NOMO-1 treated with dmso at 0.1 percent for 144 hours (cell line): ENCODE data around the gene TINAGL1.

Source experiments
- DNase-seq: peaks from one replicate; lab custom pipeline; 2025; ENCODE audit not compliant: unreplicated experiment; lab: John Stamatoyannopoulos, UW

The TINAGL1 gene, protein sequence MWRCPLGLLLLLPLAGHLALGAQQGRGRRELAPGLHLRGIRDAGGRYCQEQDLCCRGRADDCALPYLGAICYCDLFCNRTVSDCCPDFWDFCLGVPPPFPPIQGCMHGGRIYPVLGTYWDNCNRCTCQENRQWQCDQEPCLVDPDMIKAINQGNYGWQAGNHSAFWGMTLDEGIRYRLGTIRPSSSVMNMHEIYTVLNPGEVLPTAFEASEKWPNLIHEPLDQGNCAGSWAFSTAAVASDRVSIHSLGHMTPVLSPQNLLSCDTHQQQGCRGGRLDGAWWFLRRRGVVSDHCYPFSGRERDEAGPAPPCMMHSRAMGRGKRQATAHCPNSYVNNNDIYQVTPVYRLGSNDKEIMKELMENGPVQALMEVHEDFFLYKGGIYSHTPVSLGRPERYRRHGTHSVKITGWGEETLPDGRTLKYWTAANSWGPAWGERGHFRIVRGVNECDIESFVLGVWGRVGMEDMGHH

DNA sequence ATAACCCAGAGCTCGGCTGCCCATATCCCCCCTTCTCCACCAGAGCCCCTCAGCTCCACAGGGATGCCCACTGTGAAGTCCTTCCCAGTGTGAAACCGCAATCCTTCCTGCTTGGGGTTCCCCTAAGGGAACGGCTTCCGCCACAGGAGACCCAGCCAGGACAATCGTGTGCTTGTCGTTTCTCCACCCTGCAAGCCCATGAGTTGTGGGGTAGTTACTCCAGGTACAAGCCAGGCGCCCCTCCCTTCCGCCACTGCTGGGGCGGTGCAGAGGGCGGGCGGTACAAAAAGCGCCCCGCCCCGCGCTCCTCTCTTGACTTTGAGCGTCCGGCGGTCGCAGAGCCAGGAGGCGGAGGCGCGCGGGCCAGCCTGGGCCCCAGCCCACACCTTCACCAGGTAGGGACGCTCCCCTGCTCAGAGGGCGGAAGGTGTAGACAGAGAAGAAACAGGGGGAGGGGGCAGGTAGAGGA lies at the start of gene TINAGL1:
TSS of gene TINAGL1 (plus strand) at position 315 of the 469 bp plus-strand sequence. CDS start 634 bp downstream, outside the sequence.
- DNase-seq, result peak; percentile 9

DNA sequence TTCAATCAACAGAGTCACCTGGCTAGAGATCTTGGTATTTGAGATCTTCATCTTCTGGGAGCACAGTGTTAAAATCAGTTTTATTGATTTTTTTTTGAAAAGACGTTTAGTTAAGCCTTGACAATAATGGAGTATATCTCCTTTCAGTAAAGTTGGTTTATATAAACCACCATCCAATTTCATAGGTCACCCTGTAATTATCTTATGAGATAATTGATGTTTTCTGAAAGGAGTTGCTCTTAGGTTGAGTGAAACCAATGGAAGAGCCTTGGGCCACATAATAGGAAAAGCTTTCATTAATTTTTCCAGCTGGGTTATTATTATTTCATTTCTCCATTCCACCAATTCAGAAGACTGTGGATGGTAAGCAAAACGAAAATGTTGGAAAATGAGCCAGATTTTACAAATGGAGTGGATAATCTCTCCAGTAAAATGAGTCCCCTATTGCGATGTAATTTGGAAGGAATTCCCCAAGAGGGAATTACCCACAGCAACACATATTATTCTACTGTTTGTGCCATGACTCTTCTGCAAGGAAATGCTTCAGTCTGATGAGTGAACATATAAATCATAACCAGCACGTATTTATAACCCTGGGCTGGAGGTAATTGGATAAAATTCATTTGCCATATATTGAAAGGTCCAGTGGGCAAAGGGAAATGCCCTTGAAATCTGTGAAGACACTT lies 46.2 kb upstream of the TINAGL1 start:
- no peak for DNase-seq

DNA sequence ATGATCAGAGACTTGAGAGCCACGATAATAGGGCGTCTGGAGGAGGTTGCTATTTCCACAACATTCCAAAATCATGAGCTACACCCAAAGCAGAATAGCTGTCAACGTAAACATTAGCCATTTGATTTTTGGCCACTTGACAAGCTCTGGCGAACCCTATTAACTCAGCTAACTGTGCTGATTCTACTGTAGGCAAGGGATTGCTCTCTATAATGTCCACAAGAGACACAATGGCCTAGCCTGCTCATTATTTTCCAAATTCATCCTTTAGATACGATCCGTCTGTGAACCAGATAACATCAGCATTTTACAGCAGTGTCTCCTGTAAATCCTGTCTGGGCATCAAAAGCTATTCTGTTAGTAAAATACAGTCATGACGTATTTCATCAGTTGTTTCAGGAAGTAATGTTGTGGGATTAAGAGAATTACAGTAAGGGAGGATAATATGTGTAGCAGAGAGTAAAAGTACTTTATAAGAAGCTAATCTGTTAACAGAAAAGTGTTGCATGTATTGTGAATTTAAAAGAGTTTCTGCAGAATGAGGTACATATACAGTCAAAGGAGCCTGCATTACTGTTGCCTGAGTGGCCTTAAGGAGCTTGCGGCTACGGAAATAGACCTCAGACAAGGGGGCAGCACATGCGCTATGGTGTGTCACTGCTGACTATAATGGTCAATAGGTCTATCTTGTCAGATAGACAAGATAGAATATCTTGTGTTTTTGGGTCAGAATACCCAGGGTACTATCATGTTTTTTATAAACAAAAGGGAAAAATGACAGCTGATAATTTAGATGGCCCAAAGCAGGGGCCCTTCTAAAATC lies 44.9 kb upstream of the TINAGL1 start:
- no peak for DNase-seq

DNA sequence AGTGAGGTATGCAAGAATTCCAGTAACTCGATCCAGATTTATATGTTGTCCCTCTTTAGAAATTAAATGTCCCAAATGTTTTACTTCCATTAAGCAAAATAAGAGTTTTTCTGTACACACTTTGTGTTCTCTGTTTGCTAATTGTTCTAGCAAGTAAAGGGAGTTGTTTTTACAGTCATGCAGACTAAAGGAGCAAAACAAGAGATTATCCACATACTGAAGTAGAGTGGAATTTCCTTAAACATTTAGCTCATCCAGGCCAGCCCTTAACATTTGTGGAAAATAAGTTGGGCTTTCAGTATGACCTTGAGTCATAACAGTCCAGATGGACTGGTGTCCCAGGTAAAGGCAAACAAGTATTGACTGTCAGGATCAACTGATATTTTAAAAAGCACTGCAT lies 44.1 kb upstream of the TINAGL1 start:
- DNase-seq, result no peak

DNA sequence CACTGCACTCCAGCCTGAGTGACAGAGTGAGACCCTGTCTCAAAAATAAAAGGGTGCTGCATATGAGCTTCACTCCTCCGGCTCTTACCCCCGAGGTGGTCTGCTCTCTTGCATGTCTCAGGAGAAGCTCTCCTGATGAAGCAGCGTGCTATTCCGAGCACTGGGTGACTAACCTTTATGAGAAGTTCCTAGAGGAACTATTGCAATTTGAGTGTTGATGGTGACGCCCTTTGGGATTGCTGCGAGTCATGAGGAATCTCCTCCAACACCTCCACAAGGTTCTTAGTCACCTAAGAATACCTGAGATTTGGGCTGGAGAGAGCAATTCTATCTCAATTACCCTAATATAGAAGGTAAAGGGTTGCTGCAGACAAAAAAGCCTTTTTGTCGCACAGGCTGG lies 40.8 kb upstream of the TINAGL1 start:
- DNase-seq, result no peak

DNA sequence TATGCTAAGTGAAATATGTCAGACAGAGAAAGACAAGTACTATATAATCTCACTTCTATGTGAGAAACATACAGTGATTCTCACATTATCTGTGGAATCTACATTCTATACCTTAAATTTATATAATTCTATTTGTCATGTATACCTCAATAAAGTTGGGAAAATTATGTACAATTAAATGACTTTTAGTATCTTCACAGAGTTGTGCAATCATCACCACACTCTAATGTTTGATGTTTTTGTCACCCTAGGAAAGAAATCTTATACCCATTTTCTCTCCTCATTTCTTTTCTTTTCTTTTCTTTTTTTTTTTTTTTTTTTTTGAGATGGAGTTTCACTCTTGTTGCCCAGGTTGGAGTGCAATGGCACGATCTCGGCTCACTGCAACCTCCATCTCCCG lies 37.0 kb upstream of the TINAGL1 start:
- no peak for DNase-seq

DNA sequence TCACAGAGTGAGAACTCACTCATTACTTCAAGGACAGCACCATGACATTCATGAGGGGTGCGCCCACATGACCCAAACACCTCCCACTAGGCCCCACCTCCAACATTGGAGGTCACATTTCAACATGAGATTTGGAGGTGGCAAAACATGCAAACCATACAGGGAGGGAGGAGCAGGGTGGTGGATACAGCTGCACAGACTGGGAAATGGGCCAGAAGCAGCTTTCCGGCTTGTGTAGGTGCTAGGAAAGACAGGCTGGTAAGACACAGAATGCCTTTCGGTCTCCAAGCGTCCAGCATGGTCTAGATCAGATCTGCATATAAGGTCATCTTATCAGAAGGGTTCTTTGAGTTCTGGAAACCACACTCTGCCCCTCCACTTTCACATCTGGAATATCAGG lies 35.1 kb upstream of the TINAGL1 start:
- no peak for DNase-seq

DNA sequence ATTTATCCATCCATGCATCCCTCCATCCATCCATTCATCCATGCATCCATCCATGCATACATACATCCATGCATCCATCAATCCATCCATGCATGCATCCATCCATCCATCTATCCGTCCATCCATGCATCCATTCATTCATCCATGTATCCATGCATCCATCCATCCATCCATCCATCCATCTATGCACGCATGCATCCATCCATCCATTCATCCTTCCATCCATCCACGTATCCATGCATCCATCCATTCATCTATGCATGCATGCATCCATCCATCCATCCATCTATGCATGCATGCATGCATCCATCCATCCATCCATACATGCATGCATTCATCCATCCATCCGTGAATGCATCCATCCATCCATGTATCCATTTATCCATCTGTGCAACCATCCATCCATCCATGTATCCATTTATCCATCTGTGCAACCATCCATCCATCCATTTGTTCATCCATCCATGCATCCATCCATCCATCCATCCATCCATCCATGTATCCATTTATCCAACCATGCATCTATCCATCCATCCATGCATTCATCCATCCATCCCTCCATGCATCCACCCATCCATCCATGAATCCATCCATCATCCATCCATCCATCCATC lies 30.3 kb upstream of the TINAGL1 start:
- no peak for DNase-seq

DNA sequence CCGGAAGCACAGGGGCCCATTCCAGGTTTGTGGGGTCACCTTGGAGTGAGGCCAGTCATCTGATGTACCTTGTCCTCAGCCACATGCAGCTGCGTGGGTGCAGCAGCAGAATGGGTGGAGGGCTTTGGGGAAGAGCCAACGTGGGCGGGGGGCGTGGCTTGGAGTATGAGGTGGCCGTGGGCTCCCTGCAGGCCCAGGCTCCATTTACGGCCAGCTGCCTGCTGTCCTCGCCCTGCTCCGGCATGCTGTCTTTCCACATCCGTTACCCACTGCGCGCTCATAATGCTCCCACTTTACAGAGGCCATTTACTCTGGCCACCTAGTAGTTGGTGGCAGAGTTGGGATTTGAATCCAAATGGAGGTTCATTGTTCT lies 27.8 kb upstream of the TINAGL1 start:
- no peak for DNase-seq

DNA sequence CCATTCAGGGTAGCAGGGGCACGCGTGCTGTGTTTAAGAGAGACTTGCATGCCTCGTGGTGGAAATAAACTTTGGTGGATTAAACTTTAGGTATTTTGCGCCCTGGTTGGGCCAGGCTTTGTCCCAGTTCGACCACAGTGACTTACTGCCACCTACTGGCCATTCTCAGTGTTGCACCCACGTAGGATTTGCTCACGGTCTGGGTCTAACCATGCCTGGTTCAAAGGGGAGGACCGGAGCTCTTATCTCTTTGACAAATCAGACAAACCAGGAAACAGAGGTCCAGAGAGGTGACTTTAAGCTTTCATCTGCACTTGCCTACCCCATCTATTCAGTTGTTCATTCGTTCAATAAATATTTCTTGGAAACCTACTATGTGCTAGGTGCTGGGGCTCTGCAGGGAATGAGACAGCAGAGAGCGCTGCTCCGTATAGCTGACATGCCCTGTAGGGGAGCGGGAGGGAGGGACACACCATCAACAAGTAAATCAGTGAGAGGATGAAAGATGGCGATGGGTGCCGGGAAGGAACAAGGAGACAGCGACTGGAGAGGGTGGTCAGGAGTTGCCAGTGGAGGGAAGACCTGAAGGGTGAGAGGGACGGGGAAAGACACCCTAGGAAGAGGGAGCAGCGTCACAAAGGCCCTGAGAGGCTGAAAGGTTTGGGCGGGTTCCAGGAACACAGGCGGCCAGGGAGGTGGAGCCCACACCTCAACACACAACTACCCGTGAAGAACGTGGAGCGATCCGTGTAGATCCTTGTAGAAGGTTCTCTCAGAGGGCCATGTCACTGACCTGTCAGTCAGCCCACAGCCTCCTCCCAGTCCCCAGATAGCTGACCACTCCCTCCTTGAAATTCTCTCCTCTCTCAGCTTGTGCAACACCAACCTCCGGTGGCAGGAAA lies 27.2 kb upstream of the TINAGL1 start:
- peak; percentile 85 for DNase-seq

DNA sequence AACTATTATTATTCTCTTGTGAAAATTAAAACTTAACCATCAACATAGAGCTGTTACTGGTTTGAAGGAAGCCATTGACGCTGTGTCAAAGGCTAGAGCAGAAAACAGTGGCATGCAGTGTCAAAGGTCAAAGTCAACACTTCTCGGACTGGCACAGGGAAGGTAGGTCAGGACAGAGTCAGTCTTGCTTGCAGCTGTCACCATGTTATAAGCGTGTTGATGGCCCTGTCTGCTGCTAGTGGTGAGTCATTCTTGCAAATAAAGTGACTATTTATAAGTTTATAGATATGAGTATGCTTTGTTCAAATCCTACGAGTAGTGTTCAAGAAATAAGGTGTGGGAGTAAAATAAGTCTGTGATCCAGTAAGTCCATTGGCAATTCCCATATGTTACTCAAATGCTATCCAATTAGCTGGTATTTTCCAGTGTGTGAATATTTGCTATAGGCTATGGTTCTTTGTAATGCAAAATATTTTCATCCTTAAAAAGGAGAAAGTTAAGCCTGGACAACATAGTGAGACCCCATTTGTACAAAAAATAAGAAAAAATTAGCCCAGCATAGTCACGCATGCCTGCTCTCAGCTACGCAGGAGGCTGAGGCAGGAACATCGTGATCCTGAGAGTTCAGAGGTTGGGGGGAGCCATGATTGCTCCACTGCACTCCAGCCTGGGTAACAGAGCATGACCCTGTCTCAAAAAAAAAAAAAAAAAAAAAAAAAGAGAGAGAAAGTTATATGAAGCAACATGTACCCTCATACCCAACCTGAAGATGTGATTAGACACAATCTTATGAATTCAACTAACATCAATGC lies 26.3 kb upstream of the TINAGL1 start:
- no peak for DNase-seq

DNA sequence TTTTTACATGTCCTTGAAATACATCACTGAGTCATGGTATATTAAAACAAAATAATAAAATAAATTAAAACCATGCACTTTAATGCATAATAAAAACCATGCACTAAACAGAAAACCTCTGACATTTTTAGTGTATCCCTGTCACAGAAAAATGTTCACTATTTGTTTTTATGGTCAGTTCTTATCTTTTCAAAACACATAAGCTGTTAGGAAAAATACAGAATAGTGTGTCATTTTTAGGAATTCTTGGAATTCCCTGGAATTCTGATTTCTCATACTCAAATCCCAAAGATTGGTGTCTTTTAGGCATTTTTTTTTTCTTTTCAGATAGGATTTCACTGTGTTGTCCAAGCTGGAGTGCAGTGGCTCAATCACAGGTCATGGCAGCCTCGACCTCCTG lies 25.1 kb upstream of the TINAGL1 start:
- no peak for DNase-seq

DNA sequence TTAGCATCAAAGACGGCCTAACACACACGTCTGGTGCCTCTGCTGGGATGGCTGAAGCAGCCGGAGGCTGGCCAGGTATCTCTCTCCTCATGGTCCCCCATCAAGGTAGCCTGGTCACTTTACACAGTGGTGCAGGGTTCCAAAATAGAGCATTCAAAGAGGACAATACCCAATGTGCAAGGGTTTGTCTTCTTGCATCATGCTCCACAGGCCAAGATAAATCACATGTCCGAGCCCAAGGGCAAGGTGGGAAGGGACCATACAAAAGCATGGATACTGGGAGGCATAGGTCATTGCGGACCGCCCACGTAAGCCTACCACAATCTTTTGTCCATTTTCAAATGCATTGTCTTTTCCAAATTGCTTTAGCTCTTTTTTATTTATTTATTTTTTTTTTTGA lies 23.8 kb upstream of the TINAGL1 start:
- DNase-seq, result no peak

DNA sequence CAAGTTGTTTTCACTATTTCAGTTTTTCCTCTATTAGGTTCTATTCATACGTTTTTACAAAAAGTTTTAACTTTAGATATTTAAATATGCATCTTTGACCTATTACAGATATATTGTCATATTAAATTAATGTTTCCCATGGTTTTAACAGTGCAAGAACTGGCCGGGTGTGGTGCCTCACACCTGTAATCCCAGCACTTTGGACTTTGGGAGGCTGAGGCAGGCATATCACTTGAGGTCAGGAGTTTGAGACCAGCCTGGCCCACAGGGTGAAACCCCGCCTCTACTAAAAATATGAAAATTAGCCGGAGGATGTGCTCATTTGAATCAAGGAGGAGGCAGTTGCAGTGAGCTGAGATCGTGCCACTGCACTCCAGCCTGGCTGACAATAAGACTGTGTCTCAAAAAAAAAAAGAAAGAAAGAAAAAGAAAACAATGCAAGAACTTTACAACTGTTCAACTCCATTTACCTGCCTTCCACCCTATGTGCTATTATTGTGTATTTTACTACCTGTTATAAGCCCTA lies 19.8 kb upstream of the TINAGL1 start:
- DNase-seq, result no peak

DNA sequence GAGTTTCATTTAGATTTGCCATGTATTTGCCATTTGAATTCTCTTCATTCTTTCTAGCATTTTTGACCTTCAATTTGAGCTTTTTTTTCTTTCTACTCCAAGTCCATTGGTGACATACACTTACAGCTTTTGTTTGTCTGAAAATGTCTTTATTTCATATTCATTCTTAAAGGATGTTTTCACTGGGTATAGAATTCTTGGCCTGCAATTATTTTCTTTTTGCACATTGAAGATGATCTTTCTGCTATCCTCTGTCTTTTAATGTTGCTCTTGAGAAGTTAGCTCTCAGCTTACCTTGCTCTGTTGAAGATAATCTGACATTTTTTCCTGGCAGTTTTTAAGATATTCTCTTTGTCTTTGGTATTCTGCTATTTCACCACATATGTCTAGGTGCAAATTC lies 16.6 kb upstream of the TINAGL1 start:
- DNase-seq, result no peak

DNA sequence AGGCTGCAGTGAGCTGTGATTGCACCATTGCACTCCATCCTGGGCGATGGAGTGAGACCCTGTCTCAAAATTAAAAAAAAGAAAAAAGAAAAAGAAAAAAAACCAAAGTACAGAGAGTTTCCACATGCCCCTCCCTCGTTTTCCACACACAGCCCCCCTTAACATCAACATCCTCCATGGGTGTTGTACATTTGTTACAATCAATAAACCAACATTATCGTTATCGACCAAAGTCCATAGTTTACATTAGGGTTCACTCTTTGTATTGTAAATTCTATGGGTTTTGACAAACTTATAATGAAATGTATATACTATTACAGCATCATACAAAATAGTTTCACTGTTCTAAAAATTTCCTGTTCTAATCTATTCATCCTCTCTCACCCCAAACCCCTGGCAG lies 15.9 kb upstream of the TINAGL1 start:
- no peak for DNase-seq

DNA sequence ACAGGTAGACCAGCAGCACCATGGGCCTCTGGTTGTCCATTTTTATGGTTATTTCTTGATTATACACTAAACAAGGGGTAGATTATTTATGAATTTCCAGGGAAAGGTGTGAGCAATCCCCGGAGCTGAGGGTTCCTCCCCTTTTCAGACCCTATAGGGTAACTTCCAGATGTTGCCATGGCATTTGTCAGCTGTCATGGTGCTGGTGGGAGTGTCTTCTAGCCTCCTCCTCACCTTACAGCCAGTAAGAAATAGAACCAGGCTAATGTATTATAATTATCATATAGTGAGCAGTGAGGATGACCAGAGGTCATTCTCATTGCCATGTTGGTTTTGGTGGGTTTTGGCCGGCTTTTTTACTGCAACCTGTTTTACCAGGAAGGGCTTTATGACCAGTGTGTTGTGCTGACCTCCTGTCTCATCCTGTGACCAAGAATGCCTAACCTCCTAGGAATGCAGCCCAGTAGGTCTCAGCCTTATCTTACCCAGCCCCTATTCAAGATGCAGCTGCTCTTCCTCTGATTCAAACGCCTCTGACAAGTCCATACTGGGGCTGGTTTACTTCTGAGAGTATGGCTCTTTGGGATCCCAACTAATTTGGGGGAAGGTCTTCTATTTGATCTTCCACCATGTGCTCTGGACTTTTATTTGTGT lies 13.5 kb upstream of the TINAGL1 start:
- DNase-seq, result no peak

DNA sequence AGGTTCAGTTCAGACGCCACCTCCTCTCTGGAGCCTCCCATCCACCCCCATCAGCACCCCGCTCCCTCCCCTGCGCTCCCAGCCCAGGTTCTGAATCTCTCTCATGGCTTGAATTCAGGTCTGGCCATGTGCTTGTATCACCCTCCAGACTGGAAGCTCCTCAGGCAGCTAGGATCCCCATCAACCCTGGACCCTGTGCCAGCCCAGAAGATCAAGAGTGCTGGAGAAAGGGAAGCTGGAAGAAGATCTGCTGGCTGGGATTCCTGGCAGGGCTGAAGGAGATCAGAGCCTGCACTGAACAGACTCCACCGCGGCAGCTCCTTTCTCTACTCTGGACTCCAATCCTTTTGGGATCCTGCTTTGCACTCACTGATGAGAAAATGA lies 11.7 kb upstream of the TINAGL1 start:
- no peak for DNase-seq
